ENCODE results near the gene BNC2.

The BNC2 gene

DNA sequence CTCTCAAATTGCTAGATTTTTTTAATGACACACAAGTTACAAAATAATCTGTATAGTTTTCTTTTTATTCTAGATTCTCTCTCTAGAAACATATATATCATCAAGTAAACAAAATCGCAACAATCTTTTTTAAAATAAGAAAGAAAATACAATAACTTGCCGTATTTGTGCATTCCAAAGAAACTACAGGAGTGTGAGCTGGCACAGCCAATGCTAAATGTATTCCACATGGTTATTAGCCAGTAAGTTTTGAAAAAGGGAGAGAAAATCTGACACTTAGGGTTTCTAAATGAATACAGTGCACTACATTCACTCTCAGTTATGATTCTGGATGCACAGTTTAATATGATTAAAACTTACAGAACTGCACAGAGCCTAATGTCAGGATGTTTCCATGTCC lies 117.9 kb downstream of the BNC2 start:
- no peak overlapping the region for H3K4me3 ChIP-seq (ENCODE audit: low read depth, low read length)
- no peak for DNase-seq (ENCODE audit: low read depth)
- TF ChIP-seq, protein P1, sequence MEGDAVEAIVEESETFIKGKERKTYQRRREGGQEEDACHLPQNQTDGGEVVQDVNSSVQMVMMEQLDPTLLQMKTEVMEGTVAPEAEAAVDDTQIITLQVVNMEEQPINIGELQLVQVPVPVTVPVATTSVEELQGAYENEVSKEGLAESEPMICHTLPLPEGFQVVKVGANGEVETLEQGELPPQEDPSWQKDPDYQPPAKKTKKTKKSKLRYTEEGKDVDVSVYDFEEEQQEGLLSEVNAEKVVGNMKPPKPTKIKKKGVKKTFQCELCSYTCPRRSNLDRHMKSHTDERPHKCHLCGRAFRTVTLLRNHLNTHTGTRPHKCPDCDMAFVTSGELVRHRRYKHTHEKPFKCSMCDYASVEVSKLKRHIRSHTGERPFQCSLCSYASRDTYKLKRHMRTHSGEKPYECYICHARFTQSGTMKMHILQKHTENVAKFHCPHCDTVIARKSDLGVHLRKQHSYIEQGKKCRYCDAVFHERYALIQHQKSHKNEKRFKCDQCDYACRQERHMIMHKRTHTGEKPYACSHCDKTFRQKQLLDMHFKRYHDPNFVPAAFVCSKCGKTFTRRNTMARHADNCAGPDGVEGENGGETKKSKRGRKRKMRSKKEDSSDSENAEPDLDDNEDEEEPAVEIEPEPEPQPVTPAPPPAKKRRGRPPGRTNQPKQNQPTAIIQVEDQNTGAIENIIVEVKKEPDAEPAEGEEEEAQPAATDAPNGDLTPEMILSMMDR (IDR thresholded peaks at IDR 0.05; ENCODE audit: low read depth, low read length, missing control alignments): no peak

DNA sequence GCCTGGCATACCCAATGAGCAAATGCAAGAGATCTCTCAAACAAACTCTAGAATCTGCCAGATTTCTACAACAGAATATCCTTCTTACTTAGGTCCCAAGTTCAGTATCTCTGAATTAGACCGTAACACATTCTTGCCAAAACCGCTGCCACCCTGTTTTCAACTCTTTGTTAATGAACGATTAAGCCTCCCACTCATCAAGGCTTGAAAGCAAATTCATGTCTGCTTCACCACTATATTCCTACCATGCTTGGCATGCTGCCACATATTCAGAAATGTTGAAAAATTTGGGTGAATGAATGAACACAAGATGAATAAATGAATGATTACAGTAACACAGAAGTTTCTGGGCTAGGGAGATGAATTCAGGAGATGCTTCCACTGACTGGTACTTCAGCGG lies 119.9 kb downstream of the BNC2 start:
- no peak overlapping the region for H3K4me3 ChIP-seq (ENCODE audit: low read depth, low read length)
- no peak for DNase-seq (ENCODE audit: low read depth)
- TF ChIP-seq, protein P1 (IDR thresholded peaks at IDR 0.05; ENCODE audit: low read depth, low read length, missing control alignments): no peak

DNA sequence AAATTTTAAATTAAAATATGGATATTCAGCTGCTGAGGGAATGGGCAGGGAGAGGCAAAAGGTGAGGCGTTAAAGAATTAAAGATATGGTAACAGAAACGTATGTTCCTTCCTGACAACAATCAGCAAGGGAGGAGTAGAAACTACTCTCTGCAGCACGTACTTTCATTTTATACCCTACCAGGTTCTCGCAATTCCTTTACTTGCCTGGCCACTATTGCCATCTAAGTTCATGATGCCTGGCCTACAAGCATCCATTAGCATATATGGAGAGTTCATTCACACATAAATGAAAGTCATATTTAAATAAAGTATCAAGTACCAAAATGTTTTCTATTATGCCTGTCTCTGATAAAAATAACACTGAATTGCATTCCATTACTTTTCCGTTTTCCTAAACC lies 125.1 kb downstream of the BNC2 start:
- DNase-seq (ENCODE audit: low read depth): no peak
- H3K4me3 ChIP-seq (ENCODE audit: low read depth, low read length): no peak overlapping the region
- TF ChIP-seq, protein P1 (IDR thresholded peaks at IDR 0.05; ENCODE audit: low read depth, low read length, missing control alignments): no peak

DNA sequence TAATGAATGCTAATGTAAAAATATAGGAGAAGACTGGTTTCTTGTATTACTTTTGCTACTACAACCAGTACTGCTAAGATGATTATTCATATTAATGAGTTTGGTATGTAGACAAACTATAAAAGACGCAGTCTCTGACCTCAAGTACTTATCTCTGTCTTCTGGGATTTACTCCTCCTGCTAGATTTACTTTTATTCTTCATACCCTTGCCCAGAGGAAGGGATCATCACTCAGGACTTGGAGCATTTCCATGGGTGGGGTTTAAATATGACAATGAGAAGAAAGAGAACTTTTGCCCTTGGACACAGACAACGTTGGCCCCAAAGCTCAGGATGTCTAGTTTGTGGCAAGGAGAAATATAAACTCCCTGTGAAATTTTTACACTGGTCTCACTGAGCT lies 126.1 kb downstream of the BNC2 start:
- no peak overlapping the region for H3K4me3 ChIP-seq (ENCODE audit: low read depth, low read length)
- DNase-seq (ENCODE audit: low read depth): no peak
- TF ChIP-seq, protein P1 (IDR thresholded peaks at IDR 0.05; ENCODE audit: low read depth, low read length, missing control alignments): no peak

DNA sequence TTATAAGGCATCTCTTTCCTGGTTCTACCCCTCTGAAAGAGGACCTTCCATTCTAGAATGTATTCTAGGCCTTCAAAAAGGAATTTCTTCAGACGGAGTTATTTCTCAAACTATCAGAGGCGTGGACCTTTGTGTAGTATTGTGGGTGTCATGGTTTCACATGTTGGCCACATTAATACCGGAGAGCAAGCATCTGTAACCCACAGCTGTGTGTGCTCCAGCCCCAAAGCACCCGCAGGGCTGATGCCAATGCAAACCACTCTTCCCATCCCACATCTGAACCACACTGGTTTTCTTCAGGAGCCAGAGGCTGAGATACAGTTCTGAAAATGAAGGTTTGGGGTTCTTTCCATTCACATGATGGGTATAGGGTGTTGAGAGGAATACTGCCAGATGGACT lies 127.1 kb downstream of the BNC2 start:
- H3K4me3 ChIP-seq (ENCODE audit: low read depth, low read length): no peak overlapping the region
- no peak for DNase-seq (ENCODE audit: low read depth)
- TF ChIP-seq, protein P1 (IDR thresholded peaks at IDR 0.05; ENCODE audit: low read depth, low read length, missing control alignments): no peak

DNA sequence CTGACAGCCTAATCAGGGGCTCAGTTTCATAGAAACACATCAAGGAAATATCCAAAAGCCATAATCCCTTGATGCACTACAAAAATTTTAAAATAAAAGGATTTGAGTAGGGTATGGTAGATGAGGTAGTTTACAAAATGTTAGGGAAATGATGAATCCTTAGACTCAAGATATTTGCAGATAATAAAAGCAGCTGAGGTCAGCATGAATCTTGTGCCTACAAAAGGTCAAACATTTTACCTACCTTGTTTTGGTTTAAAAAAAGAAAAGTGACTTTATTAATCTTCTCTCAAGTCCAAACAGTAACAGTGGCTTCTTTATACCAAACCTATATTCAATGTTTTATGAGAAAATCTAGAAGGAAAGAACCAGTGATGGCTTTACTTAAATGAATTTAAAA lies 135.5 kb downstream of the BNC2 start:
- TF ChIP-seq, protein P1 (IDR thresholded peaks at IDR 0.05; ENCODE audit: low read depth, low read length, missing control alignments): no peak
- DNase-seq (ENCODE audit: low read depth): no peak
- no peak overlapping the region for H3K4me3 ChIP-seq (ENCODE audit: low read depth, low read length)

DNA sequence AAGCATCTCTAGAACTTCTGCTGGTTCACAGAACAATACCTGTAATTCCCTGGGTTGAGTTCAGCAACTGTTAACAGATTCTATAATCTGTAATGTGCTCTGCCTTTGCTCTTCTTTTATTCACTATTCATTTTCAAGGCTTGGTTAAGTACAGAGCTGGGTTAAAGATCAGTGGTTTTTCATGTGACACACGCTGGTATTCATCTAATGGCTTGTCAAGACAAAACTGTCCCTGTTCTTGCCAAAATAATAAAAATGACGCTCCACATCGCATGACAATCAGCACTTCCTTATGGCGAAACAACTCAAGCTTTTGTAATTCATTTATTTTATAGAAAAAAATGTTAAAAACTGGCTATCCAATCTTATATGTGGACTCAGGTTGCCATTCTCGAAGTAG lies 137.9 kb downstream of the BNC2 start:
- no peak for DNase-seq (ENCODE audit: low read depth)
- no peak overlapping the region for H3K4me3 ChIP-seq (ENCODE audit: low read depth, low read length)
- TF ChIP-seq, protein P1 (IDR thresholded peaks at IDR 0.05; ENCODE audit: low read depth, low read length, missing control alignments): no peak
